Measurements from ENCODE around the gene SERP2.

The SERP2 gene

GRCh38 chr13:44359983-44360375, 13.6 kb upstream of the SERP2 start:
- no peak for DNase-seq

- no peak for DNase-seq
Measured at GRCh38 chr13:44362394-44363040, 11.1 kb upstream of the SERP2 start.

GRCh38 chr13:44363631-44364344, 9.8 kb upstream of the SERP2 start:
- no peak for DNase-seq

- DNase-seq: no peak
Measured at GRCh38 chr13:44364345-44365000, 9.2 kb upstream of the SERP2 start.

- no peak for DNase-seq
Measured at GRCh38 chr13:44365008-44365407, 8.6 kb upstream of the SERP2 start.

DNA sequence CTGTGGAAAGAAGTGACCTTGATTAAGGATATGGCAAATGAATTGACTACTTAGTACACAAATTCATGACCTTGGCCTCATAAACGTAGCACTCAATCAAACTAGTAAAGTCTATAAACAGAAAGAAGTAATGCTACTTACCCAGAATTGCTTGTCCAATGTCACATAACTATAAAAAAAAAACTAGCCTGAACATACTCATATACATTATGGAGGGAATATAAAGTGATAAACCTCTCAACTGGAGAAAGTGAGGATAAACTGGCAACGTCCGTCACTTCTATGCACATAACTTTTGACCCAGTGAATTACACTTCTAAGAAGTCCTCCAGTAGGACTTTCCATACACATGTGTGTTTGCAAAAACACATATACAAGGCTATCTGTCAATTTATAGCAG, 7.7 kb upstream of the SERP2 start:
- DNase-seq: no peak

DNA sequence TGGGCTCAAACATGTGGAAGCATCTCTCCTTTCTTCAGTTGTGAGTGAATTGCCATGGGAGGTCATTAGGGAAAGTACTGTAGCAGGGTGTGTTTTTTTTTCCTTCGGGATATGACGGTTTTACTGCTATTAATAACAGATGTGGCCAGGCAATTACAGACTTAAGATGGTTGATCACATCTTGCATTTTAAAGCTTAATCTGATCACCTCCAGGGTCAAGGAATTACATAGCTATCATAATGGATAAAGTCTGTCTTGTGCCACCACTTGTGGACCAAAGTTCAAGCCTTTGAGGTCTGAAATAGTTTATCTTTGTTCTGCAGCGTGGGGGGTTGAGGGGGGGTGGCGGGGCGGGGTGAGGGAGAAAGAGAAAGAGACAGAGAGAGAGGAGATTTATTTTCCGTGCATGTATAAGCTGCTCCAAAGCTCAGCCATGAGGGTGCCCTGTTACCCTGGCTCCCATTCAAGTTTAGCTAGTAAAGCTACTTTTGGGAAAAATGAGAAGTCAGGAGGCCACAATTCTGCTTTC, 5.5 kb upstream of the SERP2 start:
- no peak for DNase-seq

DNA sequence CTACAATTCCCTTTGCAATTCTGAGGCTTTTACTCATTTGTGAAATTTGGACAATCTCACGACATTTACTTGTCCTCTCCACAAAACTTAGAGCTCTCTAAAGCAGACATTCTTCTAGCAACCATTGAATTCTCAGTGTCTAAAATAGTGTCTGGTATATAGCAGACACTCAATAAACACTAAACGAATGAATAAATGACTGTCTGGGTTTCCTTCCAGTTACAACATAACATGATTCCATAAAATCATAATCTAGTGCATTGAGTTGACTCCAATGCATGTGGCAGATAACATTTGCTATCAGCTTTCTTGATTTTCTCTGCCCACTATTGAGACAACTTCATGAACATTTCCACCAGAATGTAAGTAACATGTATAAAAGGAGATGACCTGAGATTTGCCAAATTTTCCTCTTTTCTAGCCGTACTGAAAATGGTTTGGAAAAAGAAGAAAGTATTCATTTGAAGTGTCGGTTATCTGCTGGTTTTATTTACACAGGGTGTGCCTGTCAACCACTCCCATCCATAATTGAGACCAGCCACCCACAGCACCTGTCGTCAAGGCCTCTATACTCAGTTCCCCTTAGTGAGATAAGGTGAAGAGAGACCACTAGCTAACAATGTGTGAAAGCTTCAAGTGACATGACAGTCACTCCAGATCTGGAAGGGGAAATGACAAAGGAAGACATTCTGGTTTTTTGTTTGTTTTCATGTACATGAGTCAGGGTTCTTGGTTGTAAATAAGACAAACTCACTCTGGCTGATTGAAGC, 4.8 kb upstream of the SERP2 start:
- DNase-seq: no peak

DNA sequence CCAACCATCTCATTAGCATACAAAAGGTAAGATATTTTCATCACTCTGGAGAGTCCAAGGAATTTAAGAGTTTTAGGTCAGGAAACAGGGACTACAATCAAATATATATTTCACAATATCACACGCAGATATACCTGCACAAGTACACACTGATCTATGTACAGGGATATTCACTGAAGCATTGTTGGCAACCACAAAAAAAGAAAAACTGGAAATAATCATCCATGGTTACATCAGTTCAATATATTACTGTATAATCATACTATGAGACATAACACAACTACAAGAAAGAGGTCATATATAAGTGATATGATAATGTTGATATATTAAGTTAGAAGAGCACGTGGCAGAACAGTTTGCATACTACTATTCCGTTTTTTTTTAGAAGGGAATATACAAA, 2.2 kb upstream of the SERP2 start:
- DNase-seq: no peak

GRCh38 chr13:44373247-44373600, 400 bp upstream of the SERP2 start:
- no peak for DNase-seq

GRCh38 chr13:44374348-44374712, 706 bp downstream of the SERP2 start:
- DNase-seq: no peak

DNA sequence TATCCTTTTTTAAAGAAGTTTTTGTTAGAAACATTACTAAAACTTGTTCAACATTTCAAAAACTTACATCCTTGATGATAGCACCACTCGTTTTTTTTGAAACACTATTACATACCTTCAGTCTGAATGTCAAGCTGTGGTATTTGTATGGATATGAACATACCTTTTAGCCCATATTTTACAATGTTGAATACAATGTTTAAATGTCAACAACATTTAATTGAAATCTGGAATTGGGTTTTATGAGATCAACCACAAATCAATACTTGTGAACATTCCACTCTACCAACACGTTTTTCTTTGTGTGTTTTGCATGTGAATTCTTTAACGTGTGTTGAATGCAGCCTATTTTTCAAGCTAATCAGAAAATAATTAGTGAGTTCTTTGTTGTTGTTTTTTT, 4.7 kb downstream of the SERP2 start:
- no peak for DNase-seq

- DNase-seq: no peak
Measured at GRCh38 chr13:44379885-44380284, 6.3 kb downstream of the SERP2 start.

DNA sequence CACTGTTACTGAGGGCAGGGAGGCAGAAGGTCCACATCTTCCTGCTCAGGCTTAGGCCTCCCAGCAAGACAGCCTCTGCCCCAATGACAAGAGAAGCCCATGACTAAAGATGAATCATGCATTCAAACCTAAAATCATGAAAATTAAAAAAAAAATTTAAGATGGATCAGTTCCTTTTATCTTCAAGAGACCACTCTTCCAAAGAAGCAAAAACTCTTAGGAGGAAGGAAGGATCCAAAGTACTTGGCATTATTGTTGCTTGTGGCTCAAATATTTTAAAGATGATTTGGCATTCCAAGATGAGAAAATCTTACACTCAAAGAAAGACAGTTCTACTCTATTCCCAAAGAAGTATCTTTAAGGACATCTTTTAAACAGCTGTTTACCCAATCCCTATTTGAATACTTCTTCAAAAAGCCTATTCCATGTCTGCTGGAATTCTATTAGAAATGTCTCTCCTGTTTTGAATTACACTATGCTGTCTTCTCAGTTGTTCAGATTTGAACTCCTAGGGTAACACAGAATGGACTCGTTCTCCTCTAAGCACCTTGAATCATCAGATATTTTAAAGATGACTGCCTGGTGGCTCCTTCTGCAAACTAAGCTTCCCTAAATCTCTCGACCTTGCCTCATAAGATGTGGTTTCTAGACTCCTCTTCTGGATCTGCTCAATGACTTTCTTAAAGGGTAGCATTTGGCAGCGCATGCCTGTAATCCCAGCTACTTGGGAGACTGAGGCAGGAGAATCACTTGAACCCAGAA, 7.0 kb downstream of the SERP2 start:
- DNase-seq: no peak

DNA sequence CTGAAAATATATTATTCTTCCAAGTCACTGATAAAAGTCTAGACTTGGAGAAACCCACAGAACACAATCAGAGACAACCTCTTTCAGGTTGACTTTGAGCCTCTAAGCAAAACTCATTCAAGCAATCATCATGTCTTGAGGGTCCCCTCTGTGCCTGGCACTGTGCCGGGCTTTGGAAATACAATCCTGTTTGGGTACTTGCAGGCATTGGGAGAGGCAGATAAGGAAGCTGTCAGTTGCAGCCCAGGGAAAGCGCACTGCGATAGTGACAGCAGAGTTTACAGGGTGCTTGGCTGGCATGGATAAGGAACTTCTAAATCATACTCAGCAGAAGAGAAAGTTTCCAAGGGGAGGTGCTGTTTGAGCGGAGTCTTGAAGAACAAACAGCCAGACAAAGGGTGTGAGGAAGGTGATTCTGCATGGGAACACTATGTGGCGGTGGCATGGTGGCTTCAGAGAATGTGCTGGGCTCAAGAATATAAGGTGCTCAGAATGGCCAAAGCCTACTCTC, 9.1 kb downstream of the SERP2 start:
- DNase-seq: no peak

- no peak for DNase-seq
Measured at GRCh38 chr13:44383945-44384344, 10.3 kb downstream of the SERP2 start.

- no peak for DNase-seq
Measured at GRCh38 chr13:44384778-44385177, 11.2 kb downstream of the SERP2 start.

- DNase-seq: no peak
Measured at GRCh38 chr13:44385401-44385800, 11.8 kb downstream of the SERP2 start.

- DNase-seq: no peak
Measured at GRCh38 chr13:44385847-44386246, 12.2 kb downstream of the SERP2 start.

DNA sequence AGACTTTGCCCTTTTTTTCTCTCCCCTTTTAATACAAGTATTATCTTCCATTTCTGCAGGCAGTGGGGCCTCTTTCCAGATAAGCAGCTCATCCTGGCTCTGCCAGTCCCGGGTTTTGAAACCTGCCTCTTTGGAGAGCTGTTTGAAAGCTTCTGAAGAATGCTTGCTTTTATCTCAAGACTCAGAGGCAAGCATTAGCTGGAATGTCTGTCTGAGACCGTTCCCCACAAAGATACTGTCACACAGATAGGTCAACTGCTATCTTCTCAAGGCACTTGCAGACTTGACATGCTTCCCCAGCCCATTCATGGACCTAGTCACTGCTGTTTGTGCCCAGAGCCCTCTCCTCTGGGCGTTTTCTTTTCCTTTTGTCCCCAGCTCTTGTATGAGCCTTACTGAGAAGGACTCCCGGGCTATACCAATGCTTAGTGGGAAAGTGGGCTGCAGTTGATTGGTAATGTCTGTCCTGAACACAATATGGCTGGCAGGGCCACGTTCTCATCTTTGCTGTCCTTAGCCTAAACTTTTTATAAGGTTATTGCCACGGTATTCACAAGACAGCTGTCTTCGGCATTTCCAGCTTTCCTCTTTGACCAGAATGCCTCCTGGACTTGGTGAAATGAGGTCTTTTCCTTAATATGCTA, 13.4 kb downstream of the SERP2 start:
- no peak for DNase-seq

GRCh38 chr13:44388427-44389059, 14.9 kb downstream of the SERP2 start:
- DNase-seq: no peak
